ENCODE data around the gene PDE9A.

PDE9A gene

GRCh38 chr21:42671778-42672593 is 18.6 kb downstream of the PDE9A start:
- DNase-seq (ENCODE audit: low read depth, low spot score): no peak

- DNase-seq (ENCODE audit: low read depth, low spot score): peak; percentile 58
Measured at GRCh38 chr21:42672699-42673458, 19.5 kb downstream of the PDE9A start.

GRCh38 chr21:42673633-42674328 is 20.4 kb downstream of the PDE9A start:
- no peak for DNase-seq (ENCODE audit: low read depth, low spot score)

- peak; percentile 86 for DNase-seq (ENCODE audit: low read depth, low spot score)
Measured at GRCh38 chr21:42674351-42674940, 21.0 kb downstream of the PDE9A start.

- no peak for DNase-seq (ENCODE audit: low read depth, low spot score)
Measured at GRCh38 chr21:42675403-42675802, 22.0 kb downstream of the PDE9A start.

GRCh38 chr21:42676808-42677207 is 23.4 kb downstream of the PDE9A start:
- no peak for DNase-seq (ENCODE audit: low read depth, low spot score)

- peak; percentile 50 for DNase-seq (ENCODE audit: low read depth, low spot score)
Measured at GRCh38 chr21:42677339-42678321, 24.2 kb downstream of the PDE9A start.

GRCh38 chr21:42678618-42679295 is 25.3 kb downstream of the PDE9A start:
- no peak for DNase-seq (ENCODE audit: low read depth, low spot score)

- DNase-seq (ENCODE audit: low read depth, low spot score): peak; percentile 46
Measured at GRCh38 chr21:42679319-42680057, 26.1 kb downstream of the PDE9A start.

GRCh38 chr21:42680058-42680330 is 26.6 kb downstream of the PDE9A start:
- DNase-seq (ENCODE audit: low read depth, low spot score): no peak

GRCh38 chr21:42680429-42680828 is 27.0 kb downstream of the PDE9A start:
- no peak for DNase-seq (ENCODE audit: low read depth, low spot score)

- DNase-seq (ENCODE audit: low read depth, low spot score): no peak
Measured at GRCh38 chr21:42681296-42682206, 28.1 kb downstream of the PDE9A start.

GRCh38 chr21:42682661-42683210 is 29.3 kb downstream of the PDE9A start:
- DNase-seq (ENCODE audit: low read depth, low spot score): no peak

GRCh38 chr21:42683371-42684108 is 30.1 kb downstream of the PDE9A start:
- no peak for DNase-seq (ENCODE audit: low read depth, low spot score)

GRCh38 chr21:42684109-42684916 is 30.9 kb downstream of the PDE9A start:
- DNase-seq (ENCODE audit: low read depth, low spot score): no peak

GRCh38 chr21:42685036-42685435 is 31.6 kb downstream of the PDE9A start:
- peak; percentile 43 for DNase-seq (ENCODE audit: low read depth, low spot score)

Measured in ELF-1 (cell line).